Cardiac muscle cell (in vitro differentiated cells and primary cell): ENCODE results near the gene ANO10. TPM values are rescaled to one million over a fixed set of nuclear protein-coding genes. Genes with fewer than 3 reads are reported as not detected.
"Not testable (repeated sequence)": the region's sequence is repeated elsewhere in the genome, so short reads cannot be mapped to it uniquely, and the experiment has no call there.

Experiments used
- DNase-seq, 2 donors: peaks; one replicate each; pipeline versions ENCODE4 v3.0.0 to v3.0.0-alpha.2; 2010 to 2017; ENCODE audit warnings: low read depth in 1 of 2, low spot score in 1 of 2
- H3K27ac ChIP-seq: fragments of 200-600 bp; sonication (generic); 2 replicates; pipeline ENCODE4 v1.5.1; 2016
- H3K27me3 ChIP-seq: fragments of 200-600 bp; sonication (generic); 2 replicates; pipeline ENCODE4 v1.6.0; 2016; ENCODE audit warnings: control low read depth
- H3K36me3 ChIP-seq: fragments of 200-600 bp; sonication (generic); 2 replicates; pipeline ENCODE4 v1.5.1; 2016; ENCODE audit warnings: control low read depth
- H3K4me1 ChIP-seq: fragments of 200-600 bp; sonication (generic); 2 replicates; pipeline ENCODE4 v1.8.1; 2017; ENCODE audit warnings: low read depth, mild to moderate bottlenecking, mixed run types
- H3K4me3 ChIP-seq: fragments of 200-600 bp; sonication (generic); 2 replicates; pipeline ENCODE4 v1.5.1; 2016; ENCODE audit warnings: mild to moderate bottlenecking
- H3K9me3 ChIP-seq: fragments of 200-600 bp; sonication (generic); 2 replicates; pipeline ENCODE4 v1.5.1; 2017; ENCODE audit warnings: low read depth, mild to moderate bottlenecking, control low read depth
- polyA plus RNA-seq: library from polyadenylated mRNA; unstranded; fragments of >200 nt; fragmentation: Nextera tagmentation; extraction: Ambion mirVana; gene quantifications from 2 replicates; pipeline ENCODE4 v1.2.1, GENCODE V29; 2016
- total RNA-seq: library from RNA; depleted of rRNA; stranded (reverse); fragments of >200 nt; gene quantifications from 2 replicates; pipeline ENCODE4 v1.2.3, GENCODE V29; 2016
- TF ChIP-seq, protein P1 (sequence below): IDR thresholded peaks from 2 replicates; pipeline ENCODE4 v1.5.1; 2012; ENCODE audit warnings: low read depth, mild to moderate bottlenecking, low read length

Gene ANO10
- total and polyA plus RNA-seq, 2 experiments from 2014 or later, result 15.0 to 36.6 TPM

DNA sequence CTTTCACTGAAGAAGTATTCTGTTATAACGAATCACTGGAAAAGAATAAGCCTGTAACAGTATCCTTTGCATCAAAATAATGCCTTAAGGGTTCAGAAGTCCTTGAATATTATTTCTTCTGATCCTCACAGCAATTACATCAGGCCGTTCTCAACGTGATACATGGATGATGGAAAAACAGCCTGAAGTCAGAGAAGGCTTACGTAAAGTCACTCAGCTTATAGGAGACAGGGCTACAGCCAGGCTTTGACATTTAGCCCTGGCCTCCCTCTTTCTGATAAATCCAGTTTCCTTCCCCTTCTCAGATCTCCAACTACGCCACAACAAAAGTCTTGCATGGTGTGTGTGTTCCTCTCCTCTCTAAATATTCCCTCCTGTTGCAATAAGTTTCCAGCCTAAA is 131.9 kb downstream of the ANO10 start:
- Histone ChIP-seq H3K4me1 (no peaks in the 10 kb centered on the region), H3K27me3 (no peaks in the 10 kb centered on the region), H3K4me3 (no peak overlapping the region), H3K36me3 (no peaks in the 10 kb centered on the region), H3K27ac (no peak overlapping the region), H3K9me3 (no peaks in the 10 kb centered on the region)
- TF ChIP-seq, protein P1, sequence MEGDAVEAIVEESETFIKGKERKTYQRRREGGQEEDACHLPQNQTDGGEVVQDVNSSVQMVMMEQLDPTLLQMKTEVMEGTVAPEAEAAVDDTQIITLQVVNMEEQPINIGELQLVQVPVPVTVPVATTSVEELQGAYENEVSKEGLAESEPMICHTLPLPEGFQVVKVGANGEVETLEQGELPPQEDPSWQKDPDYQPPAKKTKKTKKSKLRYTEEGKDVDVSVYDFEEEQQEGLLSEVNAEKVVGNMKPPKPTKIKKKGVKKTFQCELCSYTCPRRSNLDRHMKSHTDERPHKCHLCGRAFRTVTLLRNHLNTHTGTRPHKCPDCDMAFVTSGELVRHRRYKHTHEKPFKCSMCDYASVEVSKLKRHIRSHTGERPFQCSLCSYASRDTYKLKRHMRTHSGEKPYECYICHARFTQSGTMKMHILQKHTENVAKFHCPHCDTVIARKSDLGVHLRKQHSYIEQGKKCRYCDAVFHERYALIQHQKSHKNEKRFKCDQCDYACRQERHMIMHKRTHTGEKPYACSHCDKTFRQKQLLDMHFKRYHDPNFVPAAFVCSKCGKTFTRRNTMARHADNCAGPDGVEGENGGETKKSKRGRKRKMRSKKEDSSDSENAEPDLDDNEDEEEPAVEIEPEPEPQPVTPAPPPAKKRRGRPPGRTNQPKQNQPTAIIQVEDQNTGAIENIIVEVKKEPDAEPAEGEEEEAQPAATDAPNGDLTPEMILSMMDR, result no peak
- no peak for DNase-seq

DNA sequence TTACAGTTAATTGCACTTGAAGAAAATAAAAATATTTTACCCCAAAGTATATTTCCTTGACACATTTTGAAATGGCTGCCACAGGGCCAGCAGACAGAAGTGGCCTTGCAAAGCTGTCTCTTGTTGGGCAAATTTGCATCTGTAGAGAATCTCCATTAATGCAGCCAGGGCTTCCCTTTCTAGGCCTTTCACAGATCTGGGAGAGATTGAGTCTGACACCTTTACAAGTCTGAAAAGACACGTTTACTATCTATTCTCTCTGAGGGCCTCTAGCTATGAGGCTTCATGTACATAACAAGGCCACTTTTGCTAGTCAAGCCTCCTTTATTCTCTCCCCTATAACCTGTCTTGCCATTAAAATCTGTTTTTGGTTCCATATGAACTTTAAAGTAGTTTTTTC is 135.9 kb downstream of the ANO10 start:
- TF ChIP-seq, protein P1, result no peak
- no peak for DNase-seq
- Histone ChIP-seq H3K27me3 (no peaks in the 10 kb centered on the region), H3K9me3 (no peaks in the 10 kb centered on the region), H3K27ac (no peak overlapping the region), H3K36me3 (no peaks in the 10 kb centered on the region), H3K4me3 (no peak overlapping the region), H3K4me1 (no peaks in the 10 kb centered on the region)

DNA sequence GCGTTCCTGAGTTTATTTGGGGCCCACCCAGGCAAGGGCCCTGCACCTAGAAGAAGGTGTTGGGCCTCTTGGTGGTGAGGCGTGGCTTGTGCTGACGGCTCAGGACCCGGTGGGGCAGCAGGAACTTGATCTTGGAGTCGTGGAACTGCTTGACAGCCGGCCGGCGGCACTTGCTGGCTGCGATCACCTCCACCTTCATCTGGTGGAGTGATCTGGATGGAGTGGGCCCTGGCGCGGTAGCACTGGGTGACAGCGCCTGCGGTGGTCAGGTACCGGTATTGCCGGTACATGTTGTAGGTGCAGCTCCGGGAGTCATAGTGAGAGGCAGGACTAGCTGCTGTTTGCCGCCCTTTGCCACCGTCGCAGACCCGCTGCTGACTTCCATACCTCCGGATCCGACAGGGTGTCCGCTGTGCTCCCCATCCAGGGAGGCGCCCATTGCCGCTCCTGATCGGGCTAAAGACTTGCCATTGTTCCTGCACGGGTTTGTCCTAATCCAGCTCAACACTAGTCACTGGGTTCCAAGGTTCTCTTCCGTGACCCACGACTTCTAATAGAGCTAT is 136.8 kb downstream of the ANO10 start:
- H3K4me3 ChIP-seq, result no peak overlapping the region
- H3K27me3 ChIP-seq, result no peaks in the 10 kb centered on the region
- DNase-seq, result no peak
- no peak overlapping the region for H3K27ac ChIP-seq
- H3K36me3 ChIP-seq, result no peaks in the 10 kb centered on the region
- no peaks in the 10 kb centered on the region for H3K4me1 ChIP-seq
- no peaks in the 10 kb centered on the region for H3K9me3 ChIP-seq
- TF ChIP-seq, protein P1, result no peak

DNA sequence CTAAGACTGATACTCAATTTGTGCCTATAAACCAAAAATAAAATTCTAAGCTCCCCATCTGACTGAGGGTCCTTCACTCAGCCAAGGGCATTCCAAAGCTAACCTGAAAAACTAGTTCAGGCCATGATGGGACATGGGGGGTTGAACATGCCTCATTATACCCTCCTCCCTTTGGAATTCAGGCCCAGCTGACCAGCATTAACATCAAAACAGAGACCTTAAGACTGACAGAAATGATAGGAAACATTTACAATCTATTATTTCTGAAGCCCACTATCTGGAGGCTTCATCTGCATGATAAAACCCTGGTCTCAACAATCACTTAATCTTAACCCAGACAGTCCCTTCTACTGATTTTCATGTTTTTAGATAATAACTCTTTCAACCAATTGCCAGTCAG is 140.4 kb downstream of the ANO10 start:
- Histone ChIP-seq H3K9me3 (no peaks in the 10 kb centered on the region), H3K4me1 (no peaks in the 10 kb centered on the region), H3K36me3 (no peaks in the 10 kb centered on the region), H3K4me3 (no peak overlapping the region), H3K27me3 (no peaks in the 10 kb centered on the region), H3K27ac (no peak overlapping the region)
- TF ChIP-seq, protein P1, result no peak
- DNase-seq, result no peak

DNA sequence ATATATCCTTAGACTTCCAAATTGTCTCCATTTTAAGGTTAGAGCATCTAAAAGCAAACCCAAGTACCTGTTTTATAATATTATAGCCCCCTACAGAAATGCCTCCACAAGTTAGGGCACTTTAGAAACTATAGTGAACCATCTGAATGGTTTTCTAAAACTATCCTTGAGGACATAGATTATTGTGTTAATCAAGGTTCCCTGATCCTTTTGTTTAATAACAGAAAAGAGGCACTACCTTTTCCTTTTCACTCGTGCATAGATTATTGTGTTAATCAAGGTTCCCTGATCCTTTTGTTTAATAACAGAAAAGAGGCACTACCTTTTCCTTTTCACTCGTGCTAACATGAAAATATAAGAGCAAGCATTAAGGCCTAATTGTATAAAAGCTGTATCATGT is 143.0 kb downstream of the ANO10 start:
- H3K27ac ChIP-seq, H3K4me1 ChIP-seq, DNase-seq, H3K27me3 ChIP-seq, H3K36me3 ChIP-seq, H3K9me3 ChIP-seq, H3K4me3 ChIP-seq: not testable (repeated sequence)

DNA sequence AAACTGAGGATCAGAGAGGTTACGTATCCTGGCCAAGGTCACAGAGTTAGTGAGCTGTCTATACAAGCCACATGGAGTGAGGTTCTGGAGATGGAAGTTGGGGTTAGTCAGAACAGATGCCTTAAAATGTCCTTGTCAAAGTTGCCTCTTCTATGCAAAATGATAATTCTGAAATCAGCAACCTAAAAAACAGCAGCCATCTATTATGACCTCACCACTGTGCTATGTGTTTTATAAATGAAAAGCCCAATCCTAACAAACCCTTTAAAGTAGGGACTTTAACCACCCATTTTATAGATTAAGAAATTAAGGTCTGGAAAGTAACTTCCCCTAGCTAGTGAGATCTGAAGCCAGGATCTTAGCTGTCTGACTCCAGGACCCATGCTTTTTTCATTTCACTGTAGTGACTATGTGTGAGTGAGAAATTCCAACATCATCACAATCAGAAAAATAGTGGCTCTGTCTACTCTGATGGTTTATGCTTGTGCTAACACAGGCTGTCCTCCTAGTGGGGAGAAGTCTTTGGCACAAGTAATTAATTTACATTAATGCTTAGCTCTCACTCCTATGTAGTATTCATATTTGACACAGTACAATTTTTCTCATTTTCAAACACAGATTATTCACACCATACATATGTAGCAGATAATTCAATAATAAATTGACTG is 143.6 kb downstream of the ANO10 start:
- Histone ChIP-seq H3K9me3 (no peaks in the 10 kb centered on the region), H3K27me3 (no peaks in the 10 kb centered on the region), H3K27ac (no peak overlapping the region), H3K36me3 (no peaks in the 10 kb centered on the region), H3K4me1 (no peaks in the 10 kb centered on the region), H3K4me3 (no peak overlapping the region)
- no peak for DNase-seq
- TF ChIP-seq, protein P1, result no peak
